ENCODE measurements around the gene MARCHF3. TPM values are rescaled to one million over a fixed set of nuclear protein-coding genes. Genes with fewer than 3 reads are reported as not detected.

The MARCHF3 gene
- total RNA-seq, 1 experiment from 2014 or later: 16.1 TPM

DNA sequence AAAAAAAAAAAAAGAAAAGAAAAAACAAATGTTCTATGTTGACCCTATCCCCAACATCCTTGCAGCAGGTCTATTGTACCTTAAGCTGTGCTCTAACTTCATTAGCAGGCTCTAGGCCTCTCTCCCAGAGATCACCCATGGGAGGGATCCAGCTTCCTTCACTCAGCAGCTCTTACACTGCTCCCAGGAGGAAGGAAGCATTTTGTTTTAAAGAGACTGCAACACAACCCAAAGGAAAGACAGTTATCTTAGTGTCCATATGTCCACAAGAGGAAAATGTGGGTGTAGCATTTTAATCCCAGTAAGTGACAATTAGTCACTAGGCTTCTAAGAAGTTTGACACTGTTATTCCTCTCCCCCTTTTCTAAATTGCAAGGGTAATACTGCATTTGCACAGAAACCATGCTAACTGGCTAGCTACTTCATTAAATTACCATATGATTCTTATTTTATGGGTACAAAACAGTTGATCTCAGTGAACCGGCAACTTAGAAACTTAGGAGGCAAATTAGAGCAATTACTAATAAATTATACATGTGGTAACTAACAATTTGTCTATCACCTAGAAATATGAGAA lies 58.8 kb downstream of the MARCHF3 start:
- ATAC-seq: peak; percentile 49; the same call in 1 of the 2 replicates

GRCh38 chr5:126970517-126971017 lies 59.8 kb downstream of the MARCHF3 start:
- Mint-ChIP-seq H3K27me3 (ENCODE audit: low read depth) (no peaks in the 10 kb centered on the region), H3K4me1 (peaks cover 45% of the 10 kb centered on the region), H3K27ac (peak overlapping the region; percentile 49; the same call in 1 of the 2 replicates), H3K9me3 (no peaks in the 10 kb centered on the region), H3K4me3 (no peak overlapping the region), H3K36me3 (no peaks in the 10 kb centered on the region)
- ATAC-seq (no peak), DNase-seq (ENCODE audit: low spot score) (no peak)
- TF ChIP-seq TCF7 (CRISPR knock-in tag; IDR thresholded peaks at IDR 0.05; ENCODE audit: low read depth): no peak
- TF ChIP-seq CREB1 (CRISPR knock-in tag; IDR thresholded peaks at IDR 0.05): no peak
- no peak for TF ChIP-seq OVOL2 (CRISPR knock-in tag; IDR thresholded peaks at IDR 0.05; ENCODE audit: borderline replicate concordance)
- ChIA-PET CTCF (interaction anchor here (1.2 kb wide), 1 partner anchor 60 kb away, joined by 3 read pairs; no protein-coding TSS in a partner anchor), POLR2A (no interaction called here)

More for the DNA sequence above, 58.8 kb downstream of the MARCHF3 start:
- H3K36me3 Mint-ChIP-seq: no peaks in the 10 kb centered on the region
- no peak for DNase-seq (ENCODE audit: low spot score)
- peaks cover 51% of the 10 kb centered on the region for H3K4me1 Mint-ChIP-seq
- POLR2A ChIA-PET: interaction anchor here (0.9 kb wide), 1 partner anchor 193 kb away, joined by 3 read pairs; no protein-coding TSS in a partner anchor
- TF ChIP-seq ETV6 (CRISPR knock-in tag; IDR thresholded peaks at IDR 0.05) (no peak), ZNF416 (CRISPR knock-in tag; IDR thresholded peaks at IDR 0.05) (no peak), IRF2 (CRISPR knock-in tag; IDR thresholded peaks at IDR 0.05; ENCODE audit: borderline replicate concordance, low read depth) (no peak), SOX15 (CRISPR knock-in tag; IDR thresholded peaks at IDR 0.05) (no peak), ELF4 (CRISPR knock-in tag; IDR thresholded peaks at IDR 0.05; ENCODE audit: low read depth) (no peak), ZNF232 (CRISPR knock-in tag; IDR thresholded peaks at IDR 0.05) (no peak), E2F1 (CRISPR knock-in tag; IDR thresholded peaks at IDR 0.05) (no peak)
- TF ChIP-seq, protein P1, sequence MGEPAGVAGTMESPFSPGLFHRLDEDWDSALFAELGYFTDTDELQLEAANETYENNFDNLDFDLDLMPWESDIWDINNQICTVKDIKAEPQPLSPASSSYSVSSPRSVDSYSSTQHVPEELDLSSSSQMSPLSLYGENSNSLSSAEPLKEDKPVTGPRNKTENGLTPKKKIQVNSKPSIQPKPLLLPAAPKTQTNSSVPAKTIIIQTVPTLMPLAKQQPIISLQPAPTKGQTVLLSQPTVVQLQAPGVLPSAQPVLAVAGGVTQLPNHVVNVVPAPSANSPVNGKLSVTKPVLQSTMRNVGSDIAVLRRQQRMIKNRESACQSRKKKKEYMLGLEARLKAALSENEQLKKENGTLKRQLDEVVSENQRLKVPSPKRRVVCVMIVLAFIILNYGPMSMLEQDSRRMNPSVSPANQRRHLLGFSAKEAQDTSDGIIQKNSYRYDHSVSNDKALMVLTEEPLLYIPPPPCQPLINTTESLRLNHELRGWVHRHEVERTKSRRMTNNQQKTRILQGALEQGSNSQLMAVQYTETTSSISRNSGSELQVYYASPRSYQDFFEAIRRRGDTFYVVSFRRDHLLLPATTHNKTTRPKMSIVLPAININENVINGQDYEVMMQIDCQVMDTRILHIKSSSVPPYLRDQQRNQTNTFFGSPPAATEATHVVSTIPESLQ (CRISPR knock-in tag; IDR thresholded peaks at IDR 0.05): no peak
- TF ChIP-seq, protein P2, sequence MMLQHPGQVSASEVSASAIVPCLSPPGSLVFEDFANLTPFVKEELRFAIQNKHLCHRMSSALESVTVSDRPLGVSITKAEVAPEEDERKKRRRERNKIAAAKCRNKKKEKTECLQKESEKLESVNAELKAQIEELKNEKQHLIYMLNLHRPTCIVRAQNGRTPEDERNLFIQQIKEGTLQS (CRISPR knock-in tag; conservative IDR thresholded peaks at IDR 0.05): no peak
- H3K27ac Mint-ChIP-seq: peak overlapping the region; percentile 73; the same call in 1 of the 2 replicates
- no peaks in the 10 kb centered on the region for H3K27me3 Mint-ChIP-seq (ENCODE audit: low read depth)
- H3K9me3 Mint-ChIP-seq: no peaks in the 10 kb centered on the region
- CTCF ChIA-PET: interaction anchor here (1.2 kb wide), 1 partner anchor 59 kb away, joined by 3 read pairs; no protein-coding TSS in a partner anchor
- H3K4me3 Mint-ChIP-seq: no peak overlapping the region

- H3K27ac Mint-ChIP-seq: no peak overlapping the region
- H3K4me3 Mint-ChIP-seq: no peak overlapping the region
- ChIA-PET POLR2A (no interaction called here), CTCF (no interaction called here)
- no peaks in the 10 kb centered on the region for H3K27me3 Mint-ChIP-seq (ENCODE audit: low read depth)
- no peaks in the 10 kb centered on the region for H3K36me3 Mint-ChIP-seq
- ATAC-seq (no peak), DNase-seq (ENCODE audit: low spot score) (no peak)
- no peaks in the 10 kb centered on the region for H3K9me3 Mint-ChIP-seq
- H3K4me1 Mint-ChIP-seq: peaks cover 48% of the 10 kb centered on the region
- no peak for TF ChIP-seq SP1 (CRISPR knock-in tag; conservative IDR thresholded peaks at IDR 0.05)
- TF ChIP-seq, protein P3, sequence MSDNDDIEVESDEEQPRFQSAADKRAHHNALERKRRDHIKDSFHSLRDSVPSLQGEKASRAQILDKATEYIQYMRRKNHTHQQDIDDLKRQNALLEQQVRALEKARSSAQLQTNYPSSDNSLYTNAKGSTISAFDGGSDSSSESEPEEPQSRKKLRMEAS (CRISPR knock-in tag; IDR thresholded peaks at IDR 0.05): no peak
- TF ChIP-seq CREB1 (CRISPR knock-in tag; IDR thresholded peaks at IDR 0.05): no peak
- no peak for TF ChIP-seq ATF1 (CRISPR knock-in tag; IDR thresholded peaks at IDR 0.05)
- no peak for TF ChIP-seq TEAD4 (CRISPR knock-in tag; IDR thresholded peaks at IDR 0.05)
- no peak for TF ChIP-seq ETV6 (CRISPR knock-in tag; IDR thresholded peaks at IDR 0.05)
- TF ChIP-seq CBFB (CRISPR knock-in tag; IDR thresholded peaks at IDR 0.05; ENCODE audit: low read depth): no peak
- no peak for TF ChIP-seq ZBTB21 (CRISPR knock-in tag; IDR thresholded peaks at IDR 0.05; ENCODE audit: borderline replicate concordance)
- TF ChIP-seq E2F4 (CRISPR knock-in tag; IDR thresholded peaks at IDR 0.05; ENCODE audit: borderline replicate concordance, low read depth): no peak
- TF ChIP-seq, protein P2 (CRISPR knock-in tag; conservative IDR thresholded peaks at IDR 0.05): no peak
- no peak for TF ChIP-seq GTF2I (CRISPR knock-in tag; conservative IDR thresholded peaks at IDR 0.05)
- TF ChIP-seq MXD4 (CRISPR knock-in tag; IDR thresholded peaks at IDR 0.05; ENCODE audit: borderline replicate concordance): no peak
- TF ChIP-seq ZNF396 (CRISPR knock-in tag; IDR thresholded peaks at IDR 0.05; ENCODE audit: borderline replicate concordance): no peak
- TF ChIP-seq STAT6 (CRISPR knock-in tag; conservative IDR thresholded peaks at IDR 0.05; ENCODE audit: low read depth): no peak
- TF ChIP-seq EMX1 (CRISPR knock-in tag; IDR thresholded peaks at IDR 0.05): no peak
Observed at GRCh38 chr5:126969548-126969947, 60.8 kb downstream of the MARCHF3 start.

Measured in WTC11 (cell line).